CD4-positive, alpha-beta T cell (primary cell): ENCODE data around the gene FOXN1. TPM values are rescaled to one million over a fixed set of nuclear protein-coding genes. Genes with fewer than 3 reads are reported as not detected.

Experiments
- ATAC-seq: fragments of 200-7000 bp; cut with Tn5 transposase; one replicate; pipeline ENCODE4 v1.10.0; 2022; ENCODE audit warnings: mild to moderate bottlenecking; ENCODE audit not compliant: poor library complexity
- CTCF ChIA-PET: fragments of 350-600 bp; sonication (Branson Sonifier 250); formaldehyde crosslinking; loops from one replicate; lab custom pipeline; 2021; ENCODE audit warnings: antibody characterized with exemption, inconsistent platforms; lab: Charles Lee
- POLR2A ChIA-PET: fragments of 350-600 bp; sonication (Branson Sonifier 250); formaldehyde crosslinking; loops from one replicate; lab custom pipeline; 2021; ENCODE audit warnings: antibody characterized with exemption, inconsistent platforms; lab: Charles Lee
- DNase-seq, 14 experiments: peaks; one replicate each; pipeline ENCODE4 v3.0.0-alpha.2; 2013 to 2020; ENCODE audit warnings: mixed read lengths in 2 of 14
- H3K27ac ChIP-seq, 2 donors: one replicate each; pipeline versions ENCODE4 v1.5.1 to v1.7.0; 2013; ENCODE audit warnings: low read length in 2 of 2, low read depth in 1 of 2, mild to moderate bottlenecking in 1 of 2
- H3K27me3 ChIP-seq, 2 experiments: 1 replicate in 1 of 2; 2 replicates in 1 of 2; pipeline versions ENCODE4 v1.6.1 to v1.7.0; 2013; ENCODE audit warnings: low read length in 2 of 2, control low read depth in 1 of 2, mild to moderate bottlenecking in 1 of 2, moderate library complexity in 1 of 2; ENCODE audit not compliant: insufficient read depth in 2 of 2, control insufficient read depth in 1 of 2
- H3K36me3 ChIP-seq: one replicate; pipeline ENCODE4 v1.6.1; 2013; ENCODE audit warnings: low read length, control low read depth; ENCODE audit not compliant: insufficient read depth
- H3K4me1 ChIP-seq: one replicate; pipeline ENCODE4 v1.6.1; 2013; ENCODE audit warnings: low read length, control low read depth; ENCODE audit not compliant: insufficient read depth
- H3K4me3 ChIP-seq: one replicate; pipeline ENCODE4 v1.5.1; 2013; ENCODE audit warnings: mild to moderate bottlenecking, low read length, moderate library complexity
- H3K9me3 ChIP-seq, 2 experiments: 1 replicate in 1 of 2; 2 replicates in 1 of 2; pipeline versions ENCODE4 v1.6.1 to v1.7.0; 2013; ENCODE audit warnings: low read length in 2 of 2, mild to moderate bottlenecking in 2 of 2, control low read depth in 1 of 2, moderate library complexity in 1 of 2; ENCODE audit not compliant: control insufficient read depth in 1 of 2, insufficient read depth in 1 of 2
- H3K27ac Mint-ChIP-seq: one replicate; pipeline ENCODE4 v1.8.0; 2020; ENCODE audit warnings: mixed read lengths
- H3K27me3 Mint-ChIP-seq: one replicate; pipeline ENCODE4 v1.8.0; 2021; ENCODE audit warnings: mixed read lengths
- H3K36me3 Mint-ChIP-seq: one replicate; pipeline ENCODE4 v1.8.0; 2021; ENCODE audit warnings: low read depth, mixed read lengths
- H3K4me1 Mint-ChIP-seq: one replicate; pipeline ENCODE4 v1.8.0; 2021; ENCODE audit warnings: low read depth, mixed read lengths
- H3K4me3 Mint-ChIP-seq: one replicate; pipeline ENCODE4 v1.8.0; 2020; ENCODE audit warnings: mild to moderate bottlenecking, mixed read lengths
- H3K9me3 Mint-ChIP-seq: one replicate; pipeline ENCODE4 v1.8.0; 2020; ENCODE audit warnings: mixed read lengths
- intact Hi-C, 2 experiments: fragments of 100-400 bp; cut with DNase I in 1 of 2; cut with micrococcal nuclease in 1 of 2; formaldehyde crosslinking; loops; one replicate each; pipeline versions ENCODE4 v1.15.1 to v1.9.0; 2023 to 2025; cut with DNase I, micrococcal nuclease
- total RNA-seq, 174 experiments: library from RNA in 2 of 174; stranded (reverse) in 2 of 174; gene quantifications; one replicate each; pipeline ENCODE4 v1.2.3 and lab custom pipeline; 2021 to 2026
- TF ChIP-seq, protein P1 (sequence below): fragments of 200-600 bp; IDR thresholded peaks from one replicate; pipeline ENCODE4 v1.8.0; 2022; ENCODE audit warnings: antibody characterized with exemption, mild to moderate bottlenecking

FOXN1 gene
- total RNA-seq, 2 experiments from 2014 or later: not detected

- H3K9me3 Mint-ChIP-seq: no peaks in the 10 kb centered on the region
- Histone ChIP-seq H3K27ac (no peak overlapping the region), H3K9me3 (no peaks in the 10 kb centered on the region), H3K36me3 (no peaks in the 10 kb centered on the region), H3K4me3 (no peak overlapping the region), H3K4me1 (no peaks in the 10 kb centered on the region), H3K27me3 (no peaks in the 10 kb centered on the region)
- DNase-seq (no peak), ATAC-seq (no peak)
- no peak overlapping the region for H3K4me3 Mint-ChIP-seq
- TF ChIP-seq, protein P1, sequence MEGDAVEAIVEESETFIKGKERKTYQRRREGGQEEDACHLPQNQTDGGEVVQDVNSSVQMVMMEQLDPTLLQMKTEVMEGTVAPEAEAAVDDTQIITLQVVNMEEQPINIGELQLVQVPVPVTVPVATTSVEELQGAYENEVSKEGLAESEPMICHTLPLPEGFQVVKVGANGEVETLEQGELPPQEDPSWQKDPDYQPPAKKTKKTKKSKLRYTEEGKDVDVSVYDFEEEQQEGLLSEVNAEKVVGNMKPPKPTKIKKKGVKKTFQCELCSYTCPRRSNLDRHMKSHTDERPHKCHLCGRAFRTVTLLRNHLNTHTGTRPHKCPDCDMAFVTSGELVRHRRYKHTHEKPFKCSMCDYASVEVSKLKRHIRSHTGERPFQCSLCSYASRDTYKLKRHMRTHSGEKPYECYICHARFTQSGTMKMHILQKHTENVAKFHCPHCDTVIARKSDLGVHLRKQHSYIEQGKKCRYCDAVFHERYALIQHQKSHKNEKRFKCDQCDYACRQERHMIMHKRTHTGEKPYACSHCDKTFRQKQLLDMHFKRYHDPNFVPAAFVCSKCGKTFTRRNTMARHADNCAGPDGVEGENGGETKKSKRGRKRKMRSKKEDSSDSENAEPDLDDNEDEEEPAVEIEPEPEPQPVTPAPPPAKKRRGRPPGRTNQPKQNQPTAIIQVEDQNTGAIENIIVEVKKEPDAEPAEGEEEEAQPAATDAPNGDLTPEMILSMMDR: no peak
- H3K4me1 Mint-ChIP-seq: no peaks in the 10 kb centered on the region
- no peaks in the 10 kb centered on the region for H3K27me3 Mint-ChIP-seq
- no peaks in the 10 kb centered on the region for H3K36me3 Mint-ChIP-seq
- POLR2A ChIA-PET: no interaction called here
- intact Hi-C loops: no loop called here
- H3K27ac Mint-ChIP-seq: no peak overlapping the region
- CTCF ChIA-PET: no interaction called here
Measured at GRCh38 chr17:28528327-28529012, 22.3 kb downstream of the FOXN1 start.

DNA sequence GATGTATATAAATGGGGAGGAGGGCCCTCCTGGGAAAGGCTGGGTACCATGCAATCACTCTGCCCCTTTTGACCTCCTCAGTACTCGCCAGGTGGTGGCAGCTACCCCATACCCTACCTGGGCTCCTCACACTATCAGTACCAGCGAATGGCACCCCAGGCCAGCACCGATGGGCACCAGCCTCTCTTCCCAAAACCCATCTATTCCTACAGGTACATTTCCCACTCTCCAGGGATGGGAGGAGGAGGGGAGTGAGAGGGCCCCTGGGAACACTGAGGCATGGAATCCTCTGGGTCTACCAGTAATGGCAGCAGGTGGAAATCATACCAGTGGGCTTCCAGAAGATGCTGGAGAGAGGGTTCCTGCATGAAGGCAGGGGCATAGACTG is 22.9 kb downstream of the FOXN1 start:
- Histone ChIP-seq H3K4me1 (no peaks in the 10 kb centered on the region), H3K27me3 (no peaks in the 10 kb centered on the region), H3K9me3 (no peaks in the 10 kb centered on the region), H3K27ac (no peak overlapping the region), H3K4me3 (no peak overlapping the region), H3K36me3 (no peaks in the 10 kb centered on the region)
- no peaks in the 10 kb centered on the region for H3K9me3 Mint-ChIP-seq
- no peak overlapping the region for H3K27ac Mint-ChIP-seq
- ATAC-seq (no peak), DNase-seq (no peak)
- ChIA-PET CTCF (no interaction called here), POLR2A (no interaction called here)
- H3K36me3 Mint-ChIP-seq: no peaks in the 10 kb centered on the region
- intact Hi-C loops: no loop called here
- H3K4me3 Mint-ChIP-seq: no peak overlapping the region
- no peaks in the 10 kb centered on the region for H3K27me3 Mint-ChIP-seq
- no peaks in the 10 kb centered on the region for H3K4me1 Mint-ChIP-seq
- TF ChIP-seq, protein P1: no peak

- intact Hi-C loops: no loop called here
- TF ChIP-seq, protein P1: no peak
- DNase-seq: no peak
- H3K4me1 Mint-ChIP-seq: no peaks in the 10 kb centered on the region
- H3K27me3 Mint-ChIP-seq: no peaks in the 10 kb centered on the region
- no peak for ATAC-seq
- POLR2A ChIA-PET: no interaction called here
- Histone ChIP-seq H3K36me3 (no peaks in the 10 kb centered on the region), H3K27me3 (no peaks in the 10 kb centered on the region), H3K4me1 (no peaks in the 10 kb centered on the region), H3K9me3 (no peaks in the 10 kb centered on the region), H3K4me3 (no peak overlapping the region), H3K27ac (no peak overlapping the region)
- no peak overlapping the region for H3K4me3 Mint-ChIP-seq
- CTCF ChIA-PET: no interaction called here
- no peaks in the 10 kb centered on the region for H3K36me3 Mint-ChIP-seq
- H3K27ac Mint-ChIP-seq: no peak overlapping the region
- no peaks in the 10 kb centered on the region for H3K9me3 Mint-ChIP-seq
Measured at GRCh38 chr17:28530250-28530649, 24.1 kb downstream of the FOXN1 start.
